M059J (cell line): Measurements from ENCODE around the gene CCDC157. TPM values are rescaled to one million over a fixed set of nuclear protein-coding genes. Genes with fewer than 3 reads are reported as not detected.
"Not testable (repeated sequence)": the region's sequence is repeated elsewhere in the genome, so short reads cannot be mapped to it uniquely, and the experiment has no call there.

Experiments
- DNase-seq: peaks from one replicate; pipeline ENCODE4 v3.0.0-alpha.2; 2012; ENCODE audit warnings: low read depth
- total RNA-seq: library from RNA; depleted of rRNA; stranded (reverse); fragments of >200 nt; shearing (Covaris generic); gene quantifications from 2 replicates; pipeline ENCODE4 v1.2.3, GENCODE V29; 2014

The CCDC157 gene
- total RNA-seq, 1 experiment from 2014 or later: 3.7 TPM

DNA sequence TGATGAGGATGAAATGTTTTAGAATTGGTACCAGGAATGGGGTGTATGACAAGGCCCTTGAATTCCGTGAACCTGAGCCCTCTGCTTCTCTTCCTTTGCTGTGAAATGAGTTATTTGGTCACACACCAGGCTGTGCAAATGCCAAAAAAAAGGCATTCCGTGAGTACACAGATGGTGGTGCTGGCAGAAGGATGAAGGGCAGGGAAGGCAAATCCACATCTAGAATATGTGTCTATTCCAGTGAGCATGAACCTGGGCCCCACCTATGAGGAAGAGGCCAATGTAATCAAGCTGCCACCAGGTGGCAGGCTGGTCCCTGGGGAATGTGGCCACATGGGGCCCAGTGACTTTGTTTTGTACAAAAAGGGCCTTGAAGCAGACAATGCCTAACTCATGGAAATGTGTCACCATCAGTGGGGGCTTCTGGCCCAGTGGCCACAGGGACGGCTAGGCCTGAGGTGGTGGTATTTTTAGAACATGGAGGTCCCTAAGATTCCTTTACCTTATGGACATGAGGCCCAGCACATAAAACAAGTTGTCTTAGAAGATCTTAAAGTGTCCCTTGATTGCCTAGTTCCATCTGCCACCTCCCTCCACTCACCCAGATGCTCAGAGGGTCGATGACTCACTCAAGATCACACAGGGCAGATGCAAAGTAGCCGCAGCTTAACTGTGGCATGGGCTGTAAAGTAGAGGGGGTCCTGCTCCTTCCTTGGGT is 34.3 kb downstream of the CCDC157 start:
- DNase-seq: peak; percentile 74

- DNase-seq: no peak
These were observed 36.0 kb downstream of the CCDC157 start for GRCh38 chr22:30392661-30393321.

- DNase-seq: no peak
These were observed 36.5 kb downstream of the CCDC157 start for GRCh38 chr22:30393322-30393680.

- DNase-seq: no peak
These were observed 37.1 kb downstream of the CCDC157 start for GRCh38 chr22:30393885-30394284.

- DNase-seq: peak; percentile 61
These were observed 40.3 kb downstream of the CCDC157 start, which contains the start of gene SEC14L2 for GRCh38 chr22:30396871-30397655. SEC14L2 (plus strand) TSS chr22:30397018; CDS start chr22:30397117, 99 bp downstream.

DNA sequence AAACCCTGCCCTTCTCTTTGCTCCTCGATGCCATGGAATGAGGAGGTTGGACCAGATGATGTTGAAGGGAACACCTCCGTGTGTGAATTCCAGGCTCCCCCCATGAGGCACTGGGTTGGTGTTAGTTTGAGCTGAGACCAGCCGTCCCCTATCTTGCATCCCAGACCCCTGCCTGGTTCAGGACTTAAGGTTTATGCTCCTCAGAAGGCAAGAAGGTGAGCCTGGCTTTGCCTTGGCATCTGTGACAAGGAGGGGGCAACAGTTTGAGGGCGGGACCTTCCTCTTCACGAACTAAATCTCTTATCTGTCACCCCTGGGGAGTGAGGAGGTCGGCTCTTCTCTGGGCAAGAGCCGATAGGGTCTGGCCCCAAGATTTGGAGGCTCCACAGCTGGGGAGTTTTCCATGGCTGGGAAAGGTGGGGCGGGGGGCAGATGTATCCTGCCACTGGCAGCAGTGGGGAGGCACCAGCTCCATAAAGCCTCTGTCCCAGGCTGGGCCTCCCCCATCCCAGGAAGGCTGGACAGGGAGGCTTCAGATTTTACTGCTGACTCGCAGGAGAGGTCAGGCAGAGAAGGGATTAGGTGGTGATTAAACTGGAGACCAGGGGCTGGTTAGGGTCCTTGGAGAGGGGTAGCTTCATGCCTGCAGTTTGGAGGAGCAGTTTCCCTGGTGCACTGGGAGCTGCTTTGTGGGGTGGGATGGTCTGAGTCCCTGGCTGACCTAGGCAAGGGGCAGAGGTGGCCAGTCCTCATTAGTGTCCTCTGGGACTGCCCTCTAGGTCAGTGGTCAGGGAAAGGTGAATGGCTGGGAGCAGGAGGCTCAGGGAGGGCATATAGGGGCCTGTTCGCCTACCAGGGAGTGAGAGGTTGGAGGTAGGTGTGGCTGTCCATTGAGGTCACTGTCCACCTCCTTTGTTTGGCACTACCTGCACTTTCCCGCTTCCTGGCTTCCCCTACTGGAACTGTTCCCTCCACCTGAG is 41.1 kb downstream of the CCDC157 start:
- DNase-seq: no peak

GRCh38 chr22:30398685-30399680 is 42.2 kb downstream of the CCDC157 start:
- no peak for DNase-seq

DNA sequence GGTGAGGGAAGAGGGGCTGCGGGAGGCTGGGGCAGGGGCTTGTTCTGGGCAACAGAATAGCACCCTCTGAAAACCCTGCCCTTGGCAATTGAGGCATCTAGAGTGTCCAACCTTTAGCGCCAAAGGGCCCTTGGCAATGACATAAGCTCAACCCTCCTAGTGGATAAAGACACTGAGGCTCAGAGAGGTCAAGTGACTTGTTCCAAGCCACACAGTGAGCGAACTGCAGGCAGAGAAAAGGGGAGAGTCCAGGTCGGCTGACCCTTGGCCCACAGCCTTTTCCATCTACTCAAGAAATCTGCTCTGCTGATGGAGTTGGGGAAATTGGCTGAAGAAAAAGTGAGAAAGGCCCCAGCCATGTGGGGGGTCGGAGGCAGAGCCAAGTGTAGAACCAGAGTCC is 42.9 kb downstream of the CCDC157 start:
- no peak for DNase-seq

DNA sequence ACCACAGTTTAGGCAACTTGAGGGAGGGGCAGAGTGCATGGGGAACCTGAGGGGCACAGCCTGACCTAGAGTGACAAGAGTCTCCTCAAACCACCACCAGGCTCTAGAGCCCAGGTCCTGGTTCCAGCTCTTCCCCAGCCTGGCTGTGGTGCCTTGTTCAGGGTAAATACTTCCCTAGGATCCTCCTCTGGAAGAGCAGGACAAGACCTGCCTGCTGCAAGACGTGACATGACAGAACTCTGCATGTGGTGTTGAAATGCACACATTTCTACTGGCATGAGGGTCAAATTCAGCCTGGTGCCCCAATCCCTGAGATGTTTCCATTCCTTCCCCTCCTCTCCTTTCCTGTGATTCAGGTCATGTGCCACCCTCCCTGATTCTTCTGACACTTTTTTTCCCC is 43.4 kb downstream of the CCDC157 start:
- no peak for DNase-seq

DNA sequence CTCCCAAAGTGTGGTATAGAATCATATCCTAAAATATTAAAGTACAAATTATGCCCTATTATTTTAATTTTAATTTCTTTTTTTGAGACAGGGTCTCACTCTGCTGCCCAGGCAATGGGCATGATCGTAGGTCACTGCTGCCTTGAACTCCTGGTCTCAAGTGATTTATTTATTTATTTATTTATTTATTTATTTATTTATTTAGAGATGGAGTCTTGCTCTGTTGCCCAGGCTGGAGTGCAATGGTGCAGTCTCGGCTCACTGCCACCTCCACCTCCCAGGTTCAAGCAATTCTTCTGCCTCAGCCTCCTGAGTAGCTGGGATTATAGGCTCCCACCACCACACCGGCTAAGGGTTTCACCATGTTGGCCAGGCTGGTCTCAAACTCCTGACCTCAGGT is 44.2 kb downstream of the CCDC157 start:
- not testable (repeated sequence) for DNase-seq

DNA sequence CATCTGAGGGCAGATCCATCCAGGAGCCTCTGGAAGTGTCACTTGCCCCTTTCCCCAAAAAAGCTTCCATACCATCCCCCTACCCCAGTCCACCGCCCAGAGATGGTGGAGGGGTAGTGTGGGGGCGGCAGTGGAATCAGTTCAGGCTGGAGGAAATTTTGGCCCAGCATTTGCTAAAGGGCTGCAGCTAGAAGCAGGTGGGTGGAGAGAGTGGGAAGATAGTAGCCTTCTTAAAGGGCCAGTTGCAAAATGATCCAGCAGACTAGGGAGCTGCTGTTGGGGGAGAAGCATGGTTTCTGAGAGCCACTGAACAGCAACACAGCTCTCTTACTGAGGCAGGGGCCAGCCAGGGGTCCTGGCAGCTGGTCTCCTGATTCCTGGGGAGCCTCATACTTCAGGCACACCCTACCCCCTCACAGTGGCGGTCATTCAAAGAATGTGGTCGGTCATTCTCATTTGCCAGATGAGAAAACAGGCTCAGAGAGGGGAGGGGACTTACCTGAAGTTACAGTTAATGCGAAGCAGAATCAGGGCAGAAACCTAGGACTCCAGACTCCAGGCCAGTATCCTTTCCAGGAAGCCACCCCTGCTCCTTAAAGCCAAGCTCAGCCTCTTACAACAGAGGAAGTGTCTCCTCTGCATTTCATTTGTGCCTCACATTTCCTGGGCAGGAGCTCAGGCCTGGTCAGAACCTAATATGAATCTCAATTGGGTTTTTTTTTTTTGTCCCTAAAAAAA is 45.4 kb downstream of the CCDC157 start:
- DNase-seq: no peak

DNA sequence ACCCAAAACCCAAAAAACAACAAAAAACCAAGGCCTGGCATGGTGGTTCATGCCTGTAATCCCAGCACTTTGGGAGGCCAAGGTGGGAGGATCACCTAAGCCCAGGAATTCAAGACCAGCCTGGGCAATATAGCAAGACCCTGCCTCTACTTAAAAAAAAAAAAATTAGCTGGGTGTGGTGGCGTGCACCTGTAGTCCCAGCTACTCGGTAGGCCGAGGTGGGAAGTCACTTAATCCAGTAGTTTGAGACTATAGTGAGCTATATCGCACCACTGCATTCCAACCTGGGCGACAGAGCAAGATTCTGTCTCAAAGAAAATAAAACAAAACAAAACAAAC is 45.9 kb downstream of the CCDC157 start:
- DNase-seq: not testable (repeated sequence)

- DNase-seq: no peak
These were observed 47.5 kb downstream of the CCDC157 start for GRCh38 chr22:30404307-30404706.

- DNase-seq: no peak
These were observed 48.9 kb downstream of the CCDC157 start for GRCh38 chr22:30405731-30406130.

- DNase-seq: no peak
These were observed 49.6 kb downstream of the CCDC157 start for GRCh38 chr22:30406400-30406799.

- DNase-seq: peak; percentile 94
These were observed 51.7 kb downstream of the CCDC157 start for GRCh38 chr22:30408388-30409102.

DNA sequence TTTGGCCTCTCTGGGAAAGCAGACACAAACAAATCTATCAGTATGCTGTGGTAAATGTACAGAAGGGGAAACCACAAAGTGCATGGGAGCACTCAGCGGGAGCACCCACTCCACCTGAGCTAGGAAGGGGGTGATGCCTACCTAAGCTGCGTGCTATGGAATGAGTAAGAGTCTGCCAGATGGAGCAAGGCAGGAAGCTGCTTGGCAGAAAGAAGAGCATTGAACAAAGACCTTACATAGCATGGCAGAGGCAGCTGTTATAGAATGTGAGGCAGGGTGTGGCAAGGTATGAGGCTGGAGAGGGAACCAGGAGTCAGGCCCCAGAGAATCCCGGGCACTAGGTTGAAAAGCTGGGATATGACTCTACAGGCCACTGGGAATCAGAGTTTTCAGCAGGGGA is 55.0 kb downstream of the CCDC157 start:
- no peak for DNase-seq

DNA sequence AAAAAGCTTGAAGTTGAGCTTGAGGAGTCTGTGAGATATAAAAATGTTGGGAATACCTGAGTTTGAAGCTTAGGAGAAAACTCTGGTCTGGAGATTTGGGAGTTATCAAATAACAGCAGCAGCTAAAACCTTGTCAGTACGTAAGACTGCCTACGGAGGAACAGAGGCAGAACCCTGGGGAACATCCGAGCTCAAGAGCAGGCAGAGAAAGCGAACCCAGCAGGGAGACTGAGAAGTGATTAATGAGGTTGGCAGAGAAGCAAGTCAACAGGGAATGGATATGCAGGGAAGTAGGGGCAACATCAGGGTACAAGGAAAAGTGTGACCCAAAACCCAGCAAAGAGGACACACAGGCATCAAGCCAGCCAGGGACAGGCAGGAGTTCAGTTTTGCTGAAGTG is 56.2 kb downstream of the CCDC157 start:
- no peak for DNase-seq
